ENCODE data around the gene GRIP2.

Gene GRIP2

DNA sequence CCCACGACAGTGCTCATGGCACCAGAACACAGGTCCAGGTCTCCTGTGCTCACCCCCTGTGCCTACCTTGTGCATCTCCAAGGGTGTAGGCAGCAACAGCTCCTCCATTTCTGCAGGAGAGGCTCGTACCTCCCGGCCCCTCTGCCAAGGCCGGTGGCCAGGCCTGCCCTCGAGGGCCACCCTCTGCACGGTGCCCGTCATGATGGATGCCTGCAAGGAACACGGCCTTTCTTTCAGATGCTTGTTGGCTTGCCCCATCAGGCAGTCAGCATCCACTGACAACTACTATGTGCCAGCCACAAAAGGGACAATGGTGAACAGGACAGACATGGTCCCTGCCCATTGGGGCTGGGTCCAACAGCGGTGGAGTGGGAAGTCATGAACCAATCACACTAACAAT is 43.8 kb downstream of the GRIP2 start:
- H3F3A ChIP-seq (ENCODE audit: insufficient read depth, low read length) = no peaks in the 10 kb centered on the region
- H3K36me3 ChIP-seq (ENCODE audit: insufficient read depth, low read length) = no peaks in the 10 kb centered on the region
- H4K20me1 ChIP-seq (ENCODE audit: insufficient read depth, low read length) = no peaks in the 10 kb centered on the region
- no peaks in the 10 kb centered on the region for H3K9me3 ChIP-seq (ENCODE audit: low read length)
- H3K9ac ChIP-seq (ENCODE audit: low read length) = no peak overlapping the region
- H3K4me3 ChIP-seq (ENCODE audit: low read depth, low read length, poor library complexity, severe bottlenecking) = no peak overlapping the region
- H2AFZ ChIP-seq (ENCODE audit: low read length) = no peak overlapping the region
- no peak for TF ChIP-seq EZH2 (IDR thresholded peaks at IDR 0.05; ENCODE audit: borderline replicate concordance, low read length)
- TF ChIP-seq, protein P1, sequence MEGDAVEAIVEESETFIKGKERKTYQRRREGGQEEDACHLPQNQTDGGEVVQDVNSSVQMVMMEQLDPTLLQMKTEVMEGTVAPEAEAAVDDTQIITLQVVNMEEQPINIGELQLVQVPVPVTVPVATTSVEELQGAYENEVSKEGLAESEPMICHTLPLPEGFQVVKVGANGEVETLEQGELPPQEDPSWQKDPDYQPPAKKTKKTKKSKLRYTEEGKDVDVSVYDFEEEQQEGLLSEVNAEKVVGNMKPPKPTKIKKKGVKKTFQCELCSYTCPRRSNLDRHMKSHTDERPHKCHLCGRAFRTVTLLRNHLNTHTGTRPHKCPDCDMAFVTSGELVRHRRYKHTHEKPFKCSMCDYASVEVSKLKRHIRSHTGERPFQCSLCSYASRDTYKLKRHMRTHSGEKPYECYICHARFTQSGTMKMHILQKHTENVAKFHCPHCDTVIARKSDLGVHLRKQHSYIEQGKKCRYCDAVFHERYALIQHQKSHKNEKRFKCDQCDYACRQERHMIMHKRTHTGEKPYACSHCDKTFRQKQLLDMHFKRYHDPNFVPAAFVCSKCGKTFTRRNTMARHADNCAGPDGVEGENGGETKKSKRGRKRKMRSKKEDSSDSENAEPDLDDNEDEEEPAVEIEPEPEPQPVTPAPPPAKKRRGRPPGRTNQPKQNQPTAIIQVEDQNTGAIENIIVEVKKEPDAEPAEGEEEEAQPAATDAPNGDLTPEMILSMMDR (IDR thresholded peaks at IDR 0.05; ENCODE audit: low read length) = no peak
- H3K79me2 ChIP-seq (ENCODE audit: insufficient read depth, low read length) = no peaks in the 10 kb centered on the region
- H3K27ac ChIP-seq (ENCODE audit: low read depth, low read length, poor library complexity, severe bottlenecking) = no peak overlapping the region
- H3K4me1 ChIP-seq (ENCODE audit: insufficient read depth, low read length, severe bottlenecking) = no peaks in the 10 kb centered on the region
- H3K27me3 ChIP-seq (ENCODE audit: insufficient read depth, low read length) = no peaks in the 10 kb centered on the region
- no peak overlapping the region for H3K4me2 ChIP-seq (ENCODE audit: low read length)
- no peaks in the 10 kb centered on the region for H3K9me2 ChIP-seq (ENCODE audit: low read depth, low read length)

DNA sequence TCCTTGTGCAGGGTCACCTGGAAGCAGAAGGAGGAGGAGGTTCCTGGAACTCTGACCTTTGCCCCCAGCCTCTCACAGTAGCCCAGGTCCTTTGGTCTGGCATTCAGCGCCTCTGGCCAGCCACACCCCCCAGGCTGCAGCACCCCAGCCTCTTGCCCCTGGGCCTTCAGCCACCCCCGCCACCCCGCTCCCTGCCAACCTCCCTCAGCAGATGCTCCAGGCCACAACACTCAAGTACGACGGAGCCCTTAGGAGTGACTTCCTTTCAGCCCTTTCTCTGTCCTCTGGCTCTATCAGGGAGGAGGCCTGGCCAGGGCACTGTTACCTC is 45.2 kb downstream of the GRIP2 start:
- H3K9ac ChIP-seq (ENCODE audit: low read length) = no peak overlapping the region
- H3K4me3 ChIP-seq (ENCODE audit: low read depth, low read length, poor library complexity, severe bottlenecking) = no peak overlapping the region
- H2AFZ ChIP-seq (ENCODE audit: low read length) = no peak overlapping the region
- H3K9me2 ChIP-seq (ENCODE audit: low read depth, low read length) = no peaks in the 10 kb centered on the region
- no peak overlapping the region for H3K27ac ChIP-seq (ENCODE audit: low read depth, low read length, poor library complexity, severe bottlenecking)
- H4K20me1 ChIP-seq (ENCODE audit: insufficient read depth, low read length) = no peaks in the 10 kb centered on the region
- H3K36me3 ChIP-seq (ENCODE audit: insufficient read depth, low read length) = no peaks in the 10 kb centered on the region
- TF ChIP-seq, protein P1 (IDR thresholded peaks at IDR 0.05; ENCODE audit: low read length) = no peak
- no peak for TF ChIP-seq EZH2 (IDR thresholded peaks at IDR 0.05; ENCODE audit: borderline replicate concordance, low read length)
- H3F3A ChIP-seq (ENCODE audit: insufficient read depth, low read length) = no peaks in the 10 kb centered on the region
- no peaks in the 10 kb centered on the region for H3K9me3 ChIP-seq (ENCODE audit: low read length)
- no peaks in the 10 kb centered on the region for H3K27me3 ChIP-seq (ENCODE audit: insufficient read depth, low read length)
- H3K4me2 ChIP-seq (ENCODE audit: low read length) = no peak overlapping the region
- no peaks in the 10 kb centered on the region for H3K79me2 ChIP-seq (ENCODE audit: insufficient read depth, low read length)
- no peaks in the 10 kb centered on the region for H3K4me1 ChIP-seq (ENCODE audit: insufficient read depth, low read length, severe bottlenecking)

DNA sequence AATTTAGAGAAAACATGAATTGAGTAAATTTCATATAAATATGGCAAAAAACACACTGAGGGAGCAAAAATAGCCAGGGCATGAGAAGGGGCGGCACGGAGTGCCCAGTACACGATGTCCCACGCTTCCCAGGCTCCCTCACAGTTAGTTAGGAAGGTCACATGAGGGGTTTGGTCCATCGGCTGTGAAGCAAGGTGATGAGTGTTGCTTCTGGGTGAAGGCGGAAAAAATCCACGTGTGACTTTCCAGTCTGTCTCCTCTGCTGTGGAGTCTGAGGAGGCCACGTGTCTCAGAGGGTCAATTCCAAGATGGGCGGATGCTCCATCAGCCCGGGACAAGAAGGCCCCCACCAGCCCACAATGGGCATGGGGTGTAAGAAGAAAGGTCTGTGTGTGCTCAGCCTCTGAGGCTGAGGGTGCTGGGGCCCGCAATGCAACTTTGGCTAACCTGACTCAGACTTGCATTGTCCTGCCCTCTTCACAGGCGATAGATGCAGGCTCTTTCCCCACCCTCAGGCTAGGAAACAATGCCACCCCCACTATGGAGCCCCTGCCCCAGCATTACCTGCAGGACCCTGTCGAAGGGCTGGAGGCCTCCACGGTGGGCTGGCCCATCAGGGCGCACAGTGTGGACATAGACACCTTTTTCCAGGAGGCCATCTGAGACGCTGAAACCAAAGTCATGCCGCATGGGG is 45.7 kb downstream of the GRIP2 start:
- Histone ChIP-seq H3K9ac (ENCODE audit: low read length) (no peak overlapping the region), H2AFZ (ENCODE audit: low read length) (no peak overlapping the region), H3K9me2 (ENCODE audit: low read depth, low read length) (no peaks in the 10 kb centered on the region), H3K4me1 (ENCODE audit: insufficient read depth, low read length, severe bottlenecking) (no peaks in the 10 kb centered on the region), H3K4me3 (ENCODE audit: low read depth, low read length, poor library complexity, severe bottlenecking) (no peak overlapping the region), H3K4me2 (ENCODE audit: low read length) (no peak overlapping the region), H4K20me1 (ENCODE audit: insufficient read depth, low read length) (no peaks in the 10 kb centered on the region), H3K36me3 (ENCODE audit: insufficient read depth, low read length) (peaks cover 4% of the 10 kb centered on the region), H3K9me3 (ENCODE audit: low read length) (no peaks in the 10 kb centered on the region), H3K79me2 (ENCODE audit: insufficient read depth, low read length) (no peaks in the 10 kb centered on the region), H3K27me3 (ENCODE audit: insufficient read depth, low read length) (no peaks in the 10 kb centered on the region), H3F3A (ENCODE audit: insufficient read depth, low read length) (no peaks in the 10 kb centered on the region), H3K27ac (ENCODE audit: low read depth, low read length, poor library complexity, severe bottlenecking) (no peak overlapping the region)
- TF ChIP-seq EZH2 (IDR thresholded peaks at IDR 0.05; ENCODE audit: borderline replicate concordance, low read length) = no peak

Data from OCI-LY1 (cell line).